ENCODE data around the gene KIR2DL4.
"Not testable (repeated sequence)": the region's sequence is repeated elsewhere in the genome, so short reads cannot be mapped to it uniquely, and the experiment has no call there.

Gene KIR2DL4

DNA sequence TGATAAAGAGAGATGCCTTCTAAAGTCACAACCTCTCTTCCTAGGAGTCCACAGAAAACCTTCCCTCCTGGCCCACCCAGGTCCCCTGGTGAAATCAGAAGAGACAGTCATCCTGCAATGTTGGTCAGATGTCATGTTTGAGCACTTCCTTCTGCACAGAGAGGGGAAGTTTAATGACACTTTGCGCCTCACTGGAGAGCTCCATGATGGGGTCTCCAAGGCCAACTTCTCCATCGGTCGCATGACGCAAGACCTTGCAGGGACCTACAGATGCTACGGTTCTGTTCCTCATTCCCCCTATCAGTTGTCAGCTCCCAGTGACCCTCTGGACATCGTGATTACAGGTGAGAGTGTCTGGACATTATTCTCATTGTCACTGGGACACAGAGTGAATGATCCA, 15.3 kb upstream of the KIR2DL4 start:
- in situ Hi-C loops (cut with MboI; ENCODE audit: low pct_unique_long_range_greater_than_20kb, low sequenced_read_pairs, unreplicated experiment): not testable (repeated sequence)

DNA sequence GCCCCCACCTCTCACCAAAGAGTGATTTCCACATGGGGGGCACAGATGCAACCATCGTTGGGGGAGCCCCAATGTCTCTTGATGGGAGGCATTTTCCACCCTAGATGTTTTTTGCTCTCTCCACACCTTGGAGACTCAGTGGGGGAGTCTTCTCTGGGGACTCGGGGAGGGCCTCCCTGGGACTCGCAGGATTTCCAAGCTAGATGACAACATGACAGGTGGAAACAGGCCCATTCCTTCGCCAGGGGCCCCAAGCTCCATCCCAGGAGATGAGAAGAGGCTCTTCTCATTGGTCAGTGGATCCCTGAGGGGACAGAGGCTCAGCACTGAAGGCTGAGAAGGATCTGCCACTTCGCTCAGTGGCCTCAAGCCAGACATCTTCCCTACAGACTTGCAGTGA, 12.7 kb upstream of the KIR2DL4 start:
- TF ChIP-seq, protein P1, sequence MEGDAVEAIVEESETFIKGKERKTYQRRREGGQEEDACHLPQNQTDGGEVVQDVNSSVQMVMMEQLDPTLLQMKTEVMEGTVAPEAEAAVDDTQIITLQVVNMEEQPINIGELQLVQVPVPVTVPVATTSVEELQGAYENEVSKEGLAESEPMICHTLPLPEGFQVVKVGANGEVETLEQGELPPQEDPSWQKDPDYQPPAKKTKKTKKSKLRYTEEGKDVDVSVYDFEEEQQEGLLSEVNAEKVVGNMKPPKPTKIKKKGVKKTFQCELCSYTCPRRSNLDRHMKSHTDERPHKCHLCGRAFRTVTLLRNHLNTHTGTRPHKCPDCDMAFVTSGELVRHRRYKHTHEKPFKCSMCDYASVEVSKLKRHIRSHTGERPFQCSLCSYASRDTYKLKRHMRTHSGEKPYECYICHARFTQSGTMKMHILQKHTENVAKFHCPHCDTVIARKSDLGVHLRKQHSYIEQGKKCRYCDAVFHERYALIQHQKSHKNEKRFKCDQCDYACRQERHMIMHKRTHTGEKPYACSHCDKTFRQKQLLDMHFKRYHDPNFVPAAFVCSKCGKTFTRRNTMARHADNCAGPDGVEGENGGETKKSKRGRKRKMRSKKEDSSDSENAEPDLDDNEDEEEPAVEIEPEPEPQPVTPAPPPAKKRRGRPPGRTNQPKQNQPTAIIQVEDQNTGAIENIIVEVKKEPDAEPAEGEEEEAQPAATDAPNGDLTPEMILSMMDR (IDR thresholded peaks at IDR 0.05; ENCODE audit: extremely low read depth, insufficient read depth, missing control alignments): no peak
- no peak for DNase-seq (ENCODE audit: low spot score)
- in situ Hi-C loops (cut with MboI; ENCODE audit: low pct_unique_long_range_greater_than_20kb, low sequenced_read_pairs, unreplicated experiment): no loop called here

More for the DNA sequence above, 15.3 kb upstream of the KIR2DL4 start:
- not testable (repeated sequence) for DNase-seq (ENCODE audit: low spot score)

- TF ChIP-seq, protein P1 (IDR thresholded peaks at IDR 0.05; ENCODE audit: extremely low read depth, insufficient read depth, missing control alignments): no peak
- no peak for DNase-seq (ENCODE audit: low spot score)
- in situ Hi-C loops (cut with MboI; ENCODE audit: low pct_unique_long_range_greater_than_20kb, low sequenced_read_pairs, unreplicated experiment): no loop called here
Observed at GRCh38 chr19:54791476-54791875, 11.9 kb upstream of the KIR2DL4 start.

DNA sequence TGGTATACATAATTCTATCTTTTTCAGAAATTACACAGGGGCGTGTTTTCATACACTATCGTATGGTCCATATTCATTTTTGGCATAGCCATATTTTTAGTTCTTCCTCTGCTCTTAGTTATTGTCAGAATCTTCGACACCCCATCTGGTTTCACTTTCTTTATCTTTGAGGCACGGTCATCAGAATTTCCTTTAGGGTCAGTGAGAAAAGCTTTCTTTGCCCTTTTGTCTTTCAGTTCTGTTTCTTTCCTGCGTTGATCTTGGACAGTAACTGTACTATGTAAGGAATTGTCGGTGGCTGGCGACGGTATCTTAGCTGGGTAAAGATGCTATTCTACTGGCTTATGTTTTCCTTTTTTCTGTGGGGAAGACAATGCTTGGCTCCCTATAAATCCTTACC, 10.6 kb upstream of the KIR2DL4 start:
- in situ Hi-C loops (cut with MboI; ENCODE audit: low pct_unique_long_range_greater_than_20kb, low sequenced_read_pairs, unreplicated experiment): no loop called here
- DNase-seq (ENCODE audit: low spot score): peak; percentile 46
- TF ChIP-seq, protein P1 (IDR thresholded peaks at IDR 0.05; ENCODE audit: extremely low read depth, insufficient read depth, missing control alignments): no peak

DNA sequence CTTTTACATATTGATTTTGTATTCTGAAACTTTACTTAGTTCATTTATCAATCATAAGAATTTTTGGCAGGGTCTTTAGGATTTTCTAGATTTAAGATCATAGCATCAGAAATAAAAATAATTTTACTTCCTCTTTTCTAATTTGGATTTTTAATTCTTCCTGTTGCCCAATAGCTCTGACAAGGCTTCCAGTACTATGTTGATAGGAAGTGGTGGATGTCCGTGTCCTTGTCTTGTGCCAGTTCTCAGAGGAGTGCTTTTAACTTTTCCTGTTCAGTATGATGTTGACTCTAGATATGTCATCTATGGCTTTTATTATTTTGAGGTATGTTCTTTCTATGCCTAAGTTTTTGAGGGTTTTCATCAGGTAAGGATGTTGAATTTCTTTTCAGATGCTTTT, 7.7 kb upstream of the KIR2DL4 start:
- in situ Hi-C loops (cut with MboI; ENCODE audit: low pct_unique_long_range_greater_than_20kb, low sequenced_read_pairs, unreplicated experiment): no loop called here
- DNase-seq (ENCODE audit: low spot score): no peak
- TF ChIP-seq, protein P1 (IDR thresholded peaks at IDR 0.05; ENCODE audit: extremely low read depth, insufficient read depth, missing control alignments): no peak

GRCh38 chr19:54804101-54804500, 691 bp downstream of the KIR2DL4 start:
- in situ Hi-C loops (cut with MboI; ENCODE audit: low pct_unique_long_range_greater_than_20kb, low sequenced_read_pairs, unreplicated experiment): no loop called here
- no peak for DNase-seq (ENCODE audit: low spot score)
- TF ChIP-seq, protein P1 (IDR thresholded peaks at IDR 0.05; ENCODE audit: extremely low read depth, insufficient read depth, missing control alignments): no peak

GRCh38 chr19:54804571-54804970, 1.2 kb downstream of the KIR2DL4 start:
- DNase-seq (ENCODE audit: low spot score): no peak
- TF ChIP-seq, protein P1 (IDR thresholded peaks at IDR 0.05; ENCODE audit: extremely low read depth, insufficient read depth, missing control alignments): no peak
- in situ Hi-C loops (cut with MboI; ENCODE audit: low pct_unique_long_range_greater_than_20kb, low sequenced_read_pairs, unreplicated experiment): no loop called here
